ENCODE results near the gene NIPA2. TPM values are rescaled to one million over a fixed set of nuclear protein-coding genes. Genes with fewer than 3 reads are reported as not detected.
"Not testable (repeated sequence)": the region's sequence is repeated elsewhere in the genome, so short reads cannot be mapped to it uniquely, and the experiment has no call there.

Gene NIPA2
- 71.2 and 76.2 TPM in 2 replicates for total RNA-seq

- Mint-ChIP-seq H3K4me3 (peak within 1 kb of the TSS; percentile 97), H3K27me3 (ENCODE audit: insufficient read depth) (peaks cover 5% of the 10 kb centered on the region), H3K9me3 (no peaks in the 10 kb centered on the region), H3K27ac (peak within 1 kb of the TSS; percentile 97), H3K36me3 (ENCODE audit: low read depth) (peaks cover 13% of the 10 kb centered on the region), H3K4me1 (ENCODE audit: low read depth) (peaks cover 32% of the 10 kb centered on the region)
- DNase-seq (ENCODE audit: low spot score): peak; percentile 99
- intact Hi-C loops (cut with micrococcal nuclease): loop anchor here (2.0 to 5.0 kb wide), 4 partner anchors 30 to 199 kb away; partner anchors contain the start of genes NIPA1 and TUBGCP5
These were observed at the start of gene NIPA2 for GRCh38 chr15:22838292-22839042. Gene NIPA2, plus strand, starts transcription at chr15:22838666. Its CDS starts 13,066 bp downstream, at chr15:22851732.

- peaks cover 13% of the 10 kb centered on the region for H3K36me3 Mint-ChIP-seq (ENCODE audit: low read depth)
- no peak overlapping the region for H3K27ac Mint-ChIP-seq
- intact Hi-C loops (cut with micrococcal nuclease): no loop called here
- peaks cover 34% of the 10 kb centered on the region for H3K4me1 Mint-ChIP-seq (ENCODE audit: low read depth)
- no peak for DNase-seq (ENCODE audit: low spot score)
- H3K4me3 Mint-ChIP-seq: no peak overlapping the region
- peaks cover 8% of the 10 kb centered on the region for H3K9me3 Mint-ChIP-seq
- no peaks in the 10 kb centered on the region for H3K27me3 Mint-ChIP-seq (ENCODE audit: insufficient read depth)
These were observed 44.4 kb upstream of the NIPA2 start for GRCh38 chr15:22794063-22794462.

GRCh38 chr15:22794621-22795167, 43.8 kb upstream of the NIPA2 start:
- DNase-seq (ENCODE audit: low spot score): no peak
- Mint-ChIP-seq H3K27me3 (ENCODE audit: insufficient read depth) (no peaks in the 10 kb centered on the region), H3K36me3 (ENCODE audit: low read depth) (peaks cover 8% of the 10 kb centered on the region), H3K4me1 (ENCODE audit: low read depth) (peaks cover 34% of the 10 kb centered on the region), H3K27ac (no peak overlapping the region), H3K4me3 (no peak overlapping the region), H3K9me3 (peaks cover 4% of the 10 kb centered on the region)
- intact Hi-C loops (cut with micrococcal nuclease): no loop called here

- Mint-ChIP-seq H3K4me3 (no peak overlapping the region), H3K36me3 (ENCODE audit: low read depth) (peaks cover 8% of the 10 kb centered on the region), H3K4me1 (ENCODE audit: low read depth) (peaks cover 34% of the 10 kb centered on the region), H3K27me3 (ENCODE audit: insufficient read depth) (no peaks in the 10 kb centered on the region), H3K27ac (peak overlapping the region; percentile 52), H3K9me3 (peaks cover 4% of the 10 kb centered on the region)
- no peak for DNase-seq (ENCODE audit: low spot score)
- intact Hi-C loops (cut with micrococcal nuclease): loop anchor here (1.0 to 2.0 kb wide), 3 partner anchors 8 to 43 kb away; partner anchors contain the start of gene NIPA2
These were observed 43.0 kb upstream of the NIPA2 start for GRCh38 chr15:22795206-22796063.

- Mint-ChIP-seq H3K9me3 (peaks cover 4% of the 10 kb centered on the region), H3K4me3 (peak overlapping the region; percentile 46), H3K27me3 (ENCODE audit: insufficient read depth) (no peaks in the 10 kb centered on the region), H3K36me3 (ENCODE audit: low read depth) (peaks cover 8% of the 10 kb centered on the region), H3K4me1 (ENCODE audit: low read depth) (peaks cover 33% of the 10 kb centered on the region), H3K27ac (peak overlapping the region; percentile 82)
- intact Hi-C loops (cut with micrococcal nuclease): loop anchor here (1.0 to 2.0 kb wide), 3 partner anchors 9 to 43 kb away; partner anchors contain the start of gene NIPA2
- DNase-seq (ENCODE audit: low spot score): no peak
These were observed 42.4 kb upstream of the NIPA2 start for GRCh38 chr15:22796079-22796478.

- DNase-seq (ENCODE audit: low spot score): no peak
- no peak overlapping the region for H3K27ac Mint-ChIP-seq
- no peak overlapping the region for H3K4me3 Mint-ChIP-seq
- peaks cover 14% of the 10 kb centered on the region for H3K4me1 Mint-ChIP-seq (ENCODE audit: low read depth)
- H3K36me3 Mint-ChIP-seq (ENCODE audit: low read depth): peaks cover 5% of the 10 kb centered on the region
- peaks cover 4% of the 10 kb centered on the region for H3K9me3 Mint-ChIP-seq
- intact Hi-C loops (cut with micrococcal nuclease): no loop called here
- H3K27me3 Mint-ChIP-seq (ENCODE audit: insufficient read depth): peaks cover 6% of the 10 kb centered on the region
These were observed 38.6 kb upstream of the NIPA2 start for GRCh38 chr15:22799902-22800301.

GRCh38 chr15:22803006-22803405, 35.5 kb upstream of the NIPA2 start:
- H3K27ac Mint-ChIP-seq; DNase-seq (ENCODE audit: low spot score); H3K27me3 Mint-ChIP-seq (ENCODE audit: insufficient read depth); H3K9me3 Mint-ChIP-seq; H3K4me3 Mint-ChIP-seq; intact Hi-C loops (cut with micrococcal nuclease); H3K36me3 Mint-ChIP-seq (ENCODE audit: low read depth): not testable (repeated sequence)
- H3K4me1 Mint-ChIP-seq (ENCODE audit: low read depth): peaks cover 12% of the 10 kb centered on the region

- intact Hi-C loops (cut with micrococcal nuclease): no loop called here
- Mint-ChIP-seq H3K27ac (peak overlapping the region; percentile 18), H3K4me1 (ENCODE audit: low read depth) (peaks cover 8% of the 10 kb centered on the region), H3K27me3 (ENCODE audit: insufficient read depth) (peaks cover 6% of the 10 kb centered on the region), H3K36me3 (ENCODE audit: low read depth) (peaks cover 1% of the 10 kb centered on the region), H3K9me3 (no peaks in the 10 kb centered on the region), H3K4me3 (no peak overlapping the region)
- DNase-seq (ENCODE audit: low spot score): no peak
These were observed 32.3 kb upstream of the NIPA2 start for GRCh38 chr15:22806156-22806555.

GRCh38 chr15:22806664-22807063, 31.8 kb upstream of the NIPA2 start:
- no peak overlapping the region for H3K4me3 Mint-ChIP-seq
- intact Hi-C loops (cut with micrococcal nuclease): no loop called here
- H3K4me1 Mint-ChIP-seq (ENCODE audit: low read depth): peaks cover 8% of the 10 kb centered on the region
- no peaks in the 10 kb centered on the region for H3K9me3 Mint-ChIP-seq
- H3K27ac Mint-ChIP-seq: no peak overlapping the region
- H3K27me3 Mint-ChIP-seq (ENCODE audit: insufficient read depth): peaks cover 6% of the 10 kb centered on the region
- DNase-seq (ENCODE audit: low spot score): no peak
- no peaks in the 10 kb centered on the region for H3K36me3 Mint-ChIP-seq (ENCODE audit: low read depth)

- H3K27me3 Mint-ChIP-seq (ENCODE audit: insufficient read depth); H3K4me1 Mint-ChIP-seq (ENCODE audit: low read depth); DNase-seq (ENCODE audit: low spot score); H3K4me3 Mint-ChIP-seq; H3K9me3 Mint-ChIP-seq; H3K27ac Mint-ChIP-seq; H3K36me3 Mint-ChIP-seq (ENCODE audit: low read depth); intact Hi-C loops (cut with micrococcal nuclease): not testable (repeated sequence)
These were observed 30.6 kb upstream of the NIPA2 start for GRCh38 chr15:22807831-22808230.

GRCh38 chr15:22808240-22808639, 30.2 kb upstream of the NIPA2 start:
- Mint-ChIP-seq H3K9me3 (no peaks in the 10 kb centered on the region), H3K36me3 (ENCODE audit: low read depth) (no peaks in the 10 kb centered on the region), H3K27me3 (ENCODE audit: insufficient read depth) (no peaks in the 10 kb centered on the region), H3K4me3 (no peak overlapping the region), H3K4me1 (ENCODE audit: low read depth) (peaks cover 8% of the 10 kb centered on the region), H3K27ac (no peak overlapping the region)
- intact Hi-C loops (cut with micrococcal nuclease): no loop called here
- no peak for DNase-seq (ENCODE audit: low spot score)

GRCh38 chr15:22808761-22809280, 29.6 kb upstream of the NIPA2 start:
- Mint-ChIP-seq H3K27ac (no peak overlapping the region), H3K9me3 (no peaks in the 10 kb centered on the region), H3K36me3 (ENCODE audit: low read depth) (no peaks in the 10 kb centered on the region), H3K4me1 (ENCODE audit: low read depth) (peaks cover 8% of the 10 kb centered on the region), H3K27me3 (ENCODE audit: insufficient read depth) (no peaks in the 10 kb centered on the region), H3K4me3 (no peak overlapping the region)
- intact Hi-C loops (cut with micrococcal nuclease): no loop called here
- no peak for DNase-seq (ENCODE audit: low spot score)

Measured in activated T-helper 1 cell treated with anti-CD3 and anti-CD28 coated beads, Interleukin-12 subunit alpha, Interleukin-12 subunit beta, Interleukin-2, Interleukin-4 antibody, amounts not matched to agents 30 ng/mL and 10 ng/mL and 1 ng/mL, durations not matched to agents 14 hours and 24 hours and 36 hours (primary cell).